ENCODE results near the gene ENOX1.

ENOX1 gene

DNA sequence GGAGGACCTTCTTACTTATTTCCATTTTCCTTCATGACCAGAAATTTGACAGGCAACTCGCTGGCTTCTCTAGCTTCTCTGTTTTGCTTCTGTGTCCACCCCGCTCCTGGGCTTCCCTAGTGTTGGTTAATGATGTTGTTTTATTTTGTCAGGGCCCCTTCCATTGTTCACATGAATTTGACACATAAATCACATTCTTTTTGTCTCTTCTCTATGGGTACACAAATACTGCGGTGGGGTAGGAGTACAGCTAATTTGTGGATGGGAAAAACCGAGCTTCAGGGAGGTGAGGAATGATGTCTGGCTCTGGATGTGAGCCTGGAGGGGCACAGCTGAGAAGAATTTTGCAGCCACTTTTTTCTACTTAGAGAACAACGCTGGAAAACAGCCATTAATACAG, 563.6 kb downstream of the ENOX1 start:
- no peak for TF ChIP-seq BACH2 (CRISPR knock-in tag; IDR thresholded peaks at IDR 0.05; ENCODE audit: borderline replicate concordance)
- no peak for TF ChIP-seq ZC3H10 (CRISPR knock-in tag; IDR thresholded peaks at IDR 0.05)
- TF ChIP-seq, protein P1, sequence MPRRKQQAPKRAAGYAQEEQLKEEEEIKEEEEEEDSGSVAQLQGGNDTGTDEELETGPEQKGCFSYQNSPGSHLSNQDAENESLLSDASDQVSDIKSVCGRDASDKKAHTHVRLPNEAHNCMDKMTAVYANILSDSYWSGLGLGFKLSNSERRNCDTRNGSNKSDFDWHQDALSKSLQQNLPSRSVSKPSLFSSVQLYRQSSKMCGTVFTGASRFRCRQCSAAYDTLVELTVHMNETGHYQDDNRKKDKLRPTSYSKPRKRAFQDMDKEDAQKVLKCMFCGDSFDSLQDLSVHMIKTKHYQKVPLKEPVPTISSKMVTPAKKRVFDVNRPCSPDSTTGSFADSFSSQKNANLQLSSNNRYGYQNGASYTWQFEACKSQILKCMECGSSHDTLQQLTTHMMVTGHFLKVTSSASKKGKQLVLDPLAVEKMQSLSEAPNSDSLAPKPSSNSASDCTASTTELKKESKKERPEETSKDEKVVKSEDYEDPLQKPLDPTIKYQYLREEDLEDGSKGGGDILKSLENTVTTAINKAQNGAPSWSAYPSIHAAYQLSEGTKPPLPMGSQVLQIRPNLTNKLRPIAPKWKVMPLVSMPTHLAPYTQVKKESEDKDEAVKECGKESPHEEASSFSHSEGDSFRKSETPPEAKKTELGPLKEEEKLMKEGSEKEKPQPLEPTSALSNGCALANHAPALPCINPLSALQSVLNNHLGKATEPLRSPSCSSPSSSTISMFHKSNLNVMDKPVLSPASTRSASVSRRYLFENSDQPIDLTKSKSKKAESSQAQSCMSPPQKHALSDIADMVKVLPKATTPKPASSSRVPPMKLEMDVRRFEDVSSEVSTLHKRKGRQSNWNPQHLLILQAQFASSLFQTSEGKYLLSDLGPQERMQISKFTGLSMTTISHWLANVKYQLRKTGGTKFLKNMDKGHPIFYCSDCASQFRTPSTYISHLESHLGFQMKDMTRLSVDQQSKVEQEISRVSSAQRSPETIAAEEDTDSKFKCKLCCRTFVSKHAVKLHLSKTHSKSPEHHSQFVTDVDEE (CRISPR knock-in tag; IDR thresholded peaks at IDR 0.05), result no peak
- TF ChIP-seq, protein P2, sequence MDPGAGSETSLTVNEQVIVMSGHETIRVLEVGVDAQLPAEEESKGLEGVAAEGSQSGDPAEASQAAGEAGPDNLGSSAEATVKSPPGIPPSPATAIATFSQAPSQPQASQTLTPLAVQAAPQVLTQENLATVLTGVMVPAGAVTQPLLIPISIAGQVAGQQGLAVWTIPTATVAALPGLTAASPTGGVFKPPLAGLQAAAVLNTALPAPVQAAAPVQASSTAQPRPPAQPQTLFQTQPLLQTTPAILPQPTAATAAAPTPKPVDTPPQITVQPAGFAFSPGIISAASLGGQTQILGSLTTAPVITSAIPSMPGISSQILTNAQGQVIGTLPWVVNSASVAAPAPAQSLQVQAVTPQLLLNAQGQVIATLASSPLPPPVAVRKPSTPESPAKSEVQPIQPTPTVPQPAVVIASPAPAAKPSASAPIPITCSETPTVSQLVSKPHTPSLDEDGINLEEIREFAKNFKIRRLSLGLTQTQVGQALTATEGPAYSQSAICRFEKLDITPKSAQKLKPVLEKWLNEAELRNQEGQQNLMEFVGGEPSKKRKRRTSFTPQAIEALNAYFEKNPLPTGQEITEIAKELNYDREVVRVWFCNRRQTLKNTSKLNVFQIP (CRISPR knock-in tag; IDR thresholded peaks at IDR 0.05; ENCODE audit: borderline replicate concordance, low read depth), result no peak
- TF ChIP-seq, protein P3, sequence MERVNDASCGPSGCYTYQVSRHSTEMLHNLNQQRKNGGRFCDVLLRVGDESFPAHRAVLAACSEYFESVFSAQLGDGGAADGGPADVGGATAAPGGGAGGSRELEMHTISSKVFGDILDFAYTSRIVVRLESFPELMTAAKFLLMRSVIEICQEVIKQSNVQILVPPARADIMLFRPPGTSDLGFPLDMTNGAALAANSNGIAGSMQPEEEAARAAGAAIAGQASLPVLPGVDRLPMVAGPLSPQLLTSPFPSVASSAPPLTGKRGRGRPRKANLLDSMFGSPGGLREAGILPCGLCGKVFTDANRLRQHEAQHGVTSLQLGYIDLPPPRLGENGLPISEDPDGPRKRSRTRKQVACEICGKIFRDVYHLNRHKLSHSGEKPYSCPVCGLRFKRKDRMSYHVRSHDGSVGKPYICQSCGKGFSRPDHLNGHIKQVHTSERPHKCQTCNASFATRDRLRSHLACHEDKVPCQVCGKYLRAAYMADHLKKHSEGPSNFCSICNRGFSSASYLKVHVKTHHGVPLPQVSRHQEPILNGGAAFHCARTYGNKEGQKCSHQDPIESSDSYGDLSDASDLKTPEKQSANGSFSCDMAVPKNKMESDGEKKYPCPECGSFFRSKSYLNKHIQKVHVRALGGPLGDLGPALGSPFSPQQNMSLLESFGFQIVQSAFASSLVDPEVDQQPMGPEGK (CRISPR knock-in tag; IDR thresholded peaks at IDR 0.05; ENCODE audit: borderline replicate concordance), result no peak
- TF ChIP-seq ZNF565 (CRISPR knock-in tag; conservative IDR thresholded peaks at IDR 0.05; ENCODE audit: low read depth), result no peak
- no peak for TF ChIP-seq TOX (CRISPR knock-in tag; IDR thresholded peaks at IDR 0.05; ENCODE audit: borderline replicate concordance)
- no peak for TF ChIP-seq RARB (CRISPR knock-in tag; IDR thresholded peaks at IDR 0.05)
- TF ChIP-seq, protein P4, sequence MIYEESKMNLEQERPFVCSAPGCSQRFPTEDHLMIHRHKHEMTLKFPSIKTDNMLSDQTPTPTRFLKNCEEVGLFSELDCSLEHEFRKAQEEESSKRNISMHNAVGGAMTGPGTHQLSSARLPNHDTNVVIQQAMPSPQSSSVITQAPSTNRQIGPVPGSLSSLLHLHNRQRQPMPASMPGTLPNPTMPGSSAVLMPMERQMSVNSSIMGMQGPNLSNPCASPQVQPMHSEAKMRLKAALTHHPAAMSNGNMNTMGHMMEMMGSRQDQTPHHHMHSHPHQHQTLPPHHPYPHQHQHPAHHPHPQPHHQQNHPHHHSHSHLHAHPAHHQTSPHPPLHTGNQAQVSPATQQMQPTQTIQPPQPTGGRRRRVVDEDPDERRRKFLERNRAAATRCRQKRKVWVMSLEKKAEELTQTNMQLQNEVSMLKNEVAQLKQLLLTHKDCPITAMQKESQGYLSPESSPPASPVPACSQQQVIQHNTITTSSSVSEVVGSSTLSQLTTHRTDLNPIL (CRISPR knock-in tag; IDR thresholded peaks at IDR 0.05; ENCODE audit: low read depth), result no peak
- TF ChIP-seq OSR1 (CRISPR knock-in tag; IDR thresholded peaks at IDR 0.05), result no peak
- TF ChIP-seq GLIS3 (CRISPR knock-in tag; IDR thresholded peaks at IDR 0.05), result no peak
- no peak for ATAC-seq

DNA sequence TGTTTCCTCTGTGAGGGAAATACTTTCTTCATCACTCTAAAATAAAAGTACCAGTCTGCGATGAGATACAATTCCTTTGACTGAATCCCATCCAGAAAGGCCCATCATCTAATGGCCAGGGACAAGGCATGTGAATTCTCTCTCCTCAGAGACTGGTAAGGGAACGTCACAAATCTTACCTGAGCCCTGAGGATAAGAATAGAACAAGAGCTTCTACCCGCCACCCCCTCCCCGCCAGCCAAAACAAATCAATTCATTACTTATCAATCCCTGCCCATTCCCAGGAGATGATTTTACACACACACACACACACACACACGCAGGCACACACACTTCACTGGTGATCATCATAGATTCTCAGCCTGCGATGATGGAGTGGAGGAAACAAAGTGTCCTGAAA, 564.7 kb downstream of the ENOX1 start:
- TF ChIP-seq BACH2 (CRISPR knock-in tag; IDR thresholded peaks at IDR 0.05; ENCODE audit: borderline replicate concordance), result no peak
- TF ChIP-seq, protein P2 (CRISPR knock-in tag; IDR thresholded peaks at IDR 0.05; ENCODE audit: borderline replicate concordance, low read depth), result no peak
- TF ChIP-seq ZNF70 (CRISPR knock-in tag; IDR thresholded peaks at IDR 0.05), result no peak
- ATAC-seq, result no peak

DNA sequence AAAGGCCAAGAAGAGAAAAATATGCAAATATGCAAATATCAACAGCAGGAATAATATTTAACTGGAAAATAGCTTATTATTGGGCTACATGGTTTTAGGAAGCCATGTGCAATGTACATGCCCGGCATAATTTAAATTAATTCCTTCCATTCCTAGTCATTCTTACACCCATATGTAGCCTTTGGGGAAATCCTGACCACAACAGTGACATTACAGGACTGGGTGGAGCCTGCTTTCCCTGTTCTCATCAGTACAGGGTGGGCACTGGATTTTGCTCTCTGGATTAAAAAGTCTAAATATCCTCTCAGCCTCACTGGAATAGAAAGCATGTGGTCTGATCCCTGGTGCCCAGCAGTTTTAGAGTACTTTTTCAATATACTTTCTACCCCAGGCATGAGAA, 565.2 kb downstream of the ENOX1 start:
- no peak for ATAC-seq
- TF ChIP-seq TOX (CRISPR knock-in tag; IDR thresholded peaks at IDR 0.05; ENCODE audit: borderline replicate concordance) (no peak), ARNTL (CRISPR knock-in tag; IDR thresholded peaks at IDR 0.05; ENCODE audit: borderline replicate concordance, low read depth) (no peak), ZFP3 (CRISPR knock-in tag; IDR thresholded peaks at IDR 0.05) (no peak), ISL1 (CRISPR knock-in tag; IDR thresholded peaks at IDR 0.05) (no peak), TCF4 (CRISPR knock-in tag; IDR thresholded peaks at IDR 0.05; ENCODE audit: borderline replicate concordance) (no peak), RARB (CRISPR knock-in tag; IDR thresholded peaks at IDR 0.05) (no peak), PPARA (CRISPR knock-in tag; IDR thresholded peaks at IDR 0.05; ENCODE audit: borderline replicate concordance) (no peak), ZNF8 (CRISPR knock-in tag; IDR thresholded peaks at IDR 0.05) (no peak), ZFP30 (CRISPR knock-in tag; IDR thresholded peaks at IDR 0.05) (no peak), SNAI2 (CRISPR knock-in tag; IDR thresholded peaks at IDR 0.05) (no peak), CSDC2 (CRISPR knock-in tag; IDR thresholded peaks at IDR 0.05) (no peak), BACH2 (CRISPR knock-in tag; IDR thresholded peaks at IDR 0.05; ENCODE audit: borderline replicate concordance) (no peak), ZC3H10 (CRISPR knock-in tag; IDR thresholded peaks at IDR 0.05) (no peak)
- TF ChIP-seq, protein P5, sequence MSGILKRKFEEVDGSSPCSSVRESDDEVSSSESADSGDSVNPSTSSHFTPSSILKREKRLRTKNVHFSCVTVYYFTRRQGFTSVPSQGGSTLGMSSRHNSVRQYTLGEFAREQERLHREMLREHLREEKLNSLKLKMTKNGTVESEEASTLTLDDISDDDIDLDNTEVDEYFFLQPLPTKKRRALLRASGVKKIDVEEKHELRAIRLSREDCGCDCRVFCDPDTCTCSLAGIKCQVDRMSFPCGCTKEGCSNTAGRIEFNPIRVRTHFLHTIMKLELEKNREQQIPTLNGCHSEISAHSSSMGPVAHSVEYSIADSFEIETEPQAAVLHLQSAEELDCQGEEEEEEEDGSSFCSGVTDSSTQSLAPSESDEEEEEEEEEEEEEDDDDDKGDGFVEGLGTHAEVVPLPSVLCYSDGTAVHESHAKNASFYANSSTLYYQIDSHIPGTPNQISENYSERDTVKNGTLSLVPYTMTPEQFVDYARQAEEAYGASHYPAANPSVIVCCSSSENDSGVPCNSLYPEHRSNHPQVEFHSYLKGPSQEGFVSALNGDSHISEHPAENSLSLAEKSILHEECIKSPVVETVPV (CRISPR knock-in tag; IDR thresholded peaks at IDR 0.05), result no peak
- TF ChIP-seq, protein P3 (CRISPR knock-in tag; IDR thresholded peaks at IDR 0.05; ENCODE audit: borderline replicate concordance), result no peak
